Keratinocyte (primary cell): ENCODE results near the gene HEMK1.

Experiments used
- CTCF ChIP-seq, 3 experiments: IDR thresholded peaks in 1 of 3; conservative IDR thresholded peaks in 1 of 3; optimal IDR thresholded peaks in 1 of 3; 2 replicates in 2 of 3; 3 replicates in 1 of 3; pipeline versions ENCODE3 to v1.5.1; 2011; ENCODE audit warnings: low read length in 3 of 3, mild to moderate bottlenecking in 3 of 3, moderate library complexity in 2 of 3, control low read depth in 1 of 3, inconsistent platforms in 1 of 3; ENCODE audit not compliant: insufficient read depth in 2 of 3; ENCODE audit errors: extremely low read depth in 1 of 3
- EZH2 ChIP-seq: IDR thresholded peaks from one replicate; pipeline ENCODE4 v1.6.1; 2012; ENCODE audit warnings: inconsistent platforms, mild to moderate bottlenecking, low read length, moderate library complexity

DNA sequence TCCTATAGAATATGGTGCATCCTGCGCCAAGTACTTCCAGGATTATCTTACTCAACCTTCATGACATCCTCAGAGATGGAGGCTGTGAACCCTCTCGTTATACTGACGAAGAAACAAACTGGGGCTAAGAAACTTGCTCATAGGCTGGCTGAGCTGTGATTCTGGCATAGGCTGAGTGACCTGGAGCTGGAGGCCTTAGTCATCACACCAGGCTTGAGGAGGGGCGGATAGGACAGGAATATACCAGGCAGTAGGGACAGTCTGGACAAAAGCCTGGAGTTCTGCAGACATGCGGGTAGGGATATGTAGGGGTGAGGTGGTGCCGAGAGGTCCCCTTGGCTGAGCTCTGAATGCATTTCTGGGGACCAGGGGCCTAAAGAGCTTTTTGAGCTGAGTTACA lies 18.1 kb downstream of the HEMK1 start:
- TF ChIP-seq CTCF (optimal IDR thresholded peaks at IDR 0.05 in 1 of 3, IDR thresholded peaks at IDR 0.05 in 1 of 3, conservative IDR thresholded peaks at IDR 0.05 in 1 of 3; ENCODE audit: extremely low read depth in 1 of 3, insufficient read depth in 2 of 3, low read length in 3 of 3): no peak
- TF ChIP-seq EZH2: no peak
